Loucy (cell line): ENCODE measurements around the gene RHOT2.

ENCODE experiments used
- EZH2phosphoT487 ChIP-seq: fragments of 200-600 bp; IDR thresholded peaks from 2 replicates; pipeline ENCODE4 v1.6.1; 2018; ENCODE audit warnings: antibody characterized with exemption, mild to moderate bottlenecking, moderate library complexity, borderline replicate concordance
- TF ChIP-seq, protein P1 (sequence below): fragments of 200-600 bp; sonication (generic); conservative IDR thresholded peaks from 2 replicates; pipeline ENCODE4 v1.5.1; 2014; ENCODE audit warnings: mild to moderate bottlenecking, antibody characterized with exemption, low read length

DNA sequence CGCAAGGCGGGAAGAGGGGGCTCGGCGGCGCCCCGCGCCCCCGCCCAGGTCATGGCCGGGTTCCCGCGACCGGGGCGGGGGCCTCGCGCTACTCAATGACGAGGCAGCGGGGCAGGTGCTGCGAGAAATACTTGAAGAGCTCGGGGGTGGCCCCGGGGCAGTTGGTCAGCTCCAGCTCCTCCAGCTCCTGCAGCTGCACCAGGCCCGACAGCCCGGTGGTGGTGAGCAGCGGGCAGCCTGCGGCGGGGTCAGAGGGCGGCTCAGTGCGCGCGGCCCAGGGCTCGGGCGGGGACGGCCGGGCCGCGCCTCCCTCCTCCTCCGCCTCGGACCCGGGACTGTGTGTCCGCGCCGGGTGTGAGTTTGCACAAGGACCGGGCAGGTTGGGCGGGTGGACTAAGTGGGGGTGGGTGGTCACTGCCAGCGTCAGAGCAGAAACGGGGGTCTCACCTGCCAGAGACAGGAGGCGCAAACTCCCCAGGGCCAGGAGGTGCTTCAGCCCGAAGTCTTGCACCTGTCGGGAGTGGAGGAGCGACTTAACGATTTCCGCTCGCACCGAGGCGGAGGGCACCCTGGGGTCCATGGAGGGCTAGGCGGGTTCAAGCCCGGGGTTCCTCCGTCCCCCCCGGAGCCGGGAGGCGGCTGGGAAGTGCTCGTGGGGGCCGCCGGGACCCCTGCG, 26.4 kb downstream of the RHOT2 start:
- TF ChIP-seq, protein P1, sequence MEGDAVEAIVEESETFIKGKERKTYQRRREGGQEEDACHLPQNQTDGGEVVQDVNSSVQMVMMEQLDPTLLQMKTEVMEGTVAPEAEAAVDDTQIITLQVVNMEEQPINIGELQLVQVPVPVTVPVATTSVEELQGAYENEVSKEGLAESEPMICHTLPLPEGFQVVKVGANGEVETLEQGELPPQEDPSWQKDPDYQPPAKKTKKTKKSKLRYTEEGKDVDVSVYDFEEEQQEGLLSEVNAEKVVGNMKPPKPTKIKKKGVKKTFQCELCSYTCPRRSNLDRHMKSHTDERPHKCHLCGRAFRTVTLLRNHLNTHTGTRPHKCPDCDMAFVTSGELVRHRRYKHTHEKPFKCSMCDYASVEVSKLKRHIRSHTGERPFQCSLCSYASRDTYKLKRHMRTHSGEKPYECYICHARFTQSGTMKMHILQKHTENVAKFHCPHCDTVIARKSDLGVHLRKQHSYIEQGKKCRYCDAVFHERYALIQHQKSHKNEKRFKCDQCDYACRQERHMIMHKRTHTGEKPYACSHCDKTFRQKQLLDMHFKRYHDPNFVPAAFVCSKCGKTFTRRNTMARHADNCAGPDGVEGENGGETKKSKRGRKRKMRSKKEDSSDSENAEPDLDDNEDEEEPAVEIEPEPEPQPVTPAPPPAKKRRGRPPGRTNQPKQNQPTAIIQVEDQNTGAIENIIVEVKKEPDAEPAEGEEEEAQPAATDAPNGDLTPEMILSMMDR: no peak
- no peak for TF ChIP-seq EZH2phosphoT487
